Prostate gland (tissue), 2 donors: ENCODE measurements around the gene PBX3. TPM values are rescaled to one million over a fixed set of nuclear protein-coding genes. Genes with fewer than 3 reads are reported as not detected.

ENCODE experiments used
- DNase-seq: peaks from one replicate; pipeline ENCODE4 v3.0.0-alpha.2; 2019; ENCODE audit warnings: low spot score
- H3K27ac ChIP-seq, 2 donors: fragments of 200-600 bp; sonication (generic); 2 replicates each; pipeline ENCODE4 v1.5.1; 2017 to 2019
- H3K27me3 ChIP-seq: fragments of 200-600 bp; sonication (generic); replicated peaks from 2 replicates; pipeline ENCODE4 v1.5.1; 2019; ENCODE audit not compliant: insufficient read depth
- H3K36me3 ChIP-seq, 2 donors: fragments of 200-600 bp; sonication (generic); 1 replicate in 1 of 2; 2 replicates in 1 of 2; pipeline versions ENCODE4 v1.5.1 to v1.8.1; 2017 to 2019
- H3K4me1 ChIP-seq: fragments of 200-600 bp; sonication (generic); replicated peaks from 2 replicates; pipeline ENCODE4 v1.5.1; 2019
- H3K4me3 ChIP-seq, 2 donors: fragments of 200-600 bp; sonication (generic); 2 replicates each; pipeline ENCODE4 v1.5.1; 2017 to 2019
- H3K9me3 ChIP-seq: fragments of 200-600 bp; sonication (generic); 2 replicates; pipeline ENCODE4 v1.5.1; 2017
- POLR2A ChIP-seq: fragments of 450-650 bp; IDR thresholded peaks from one replicate; pipeline ENCODE4 v1.6.1; 2016; ENCODE audit warnings: antibody characterized with exemption, mild to moderate bottlenecking
- POLR2AphosphoS5 ChIP-seq: sonication (generic); formaldehyde crosslinking; IDR thresholded peaks from one replicate; pipeline ENCODE4 v1.6.1; 2017; ENCODE audit warnings: antibody characterized with exemption
- WGBS: methylation state at CpG from one replicate; pipeline ENCODE4 v1.1.5; 2018; 5-methylcytosine and 5-hydroxymethylcytosine counted together
- intact Hi-C: fragments of 100-400 bp; cut with DNase I; formaldehyde crosslinking; loops from one replicate; pipeline ENCODE4 v1.14.2; 2022
- total RNA-seq, 2 donors: library from RNA; depleted of rRNA; stranded (reverse); fragments of >200 nt; gene quantifications; one replicate each; pipeline ENCODE4 v1.1.0, GENCODE V29; 2016
- TF ChIP-seq, protein P1 (sequence below), 4 experiments: fragments of 200-600 bp in 2 of 4; fragments of 450-650 bp in 2 of 4; sonication (generic) in 2 of 4; IDR thresholded peaks; 1 replicate in 3 of 4; 2 replicates in 1 of 4; pipeline ENCODE4 v1.5.1; 2016 to 2019; ENCODE audit warnings: antibody characterized with exemption in 4 of 4, mild to moderate bottlenecking in 2 of 4, moderate library complexity in 2 of 4

The PBX3 gene
- total RNA-seq, 2 donors from 2014 or later, result 48.5 to 77.6 TPM

DNA sequence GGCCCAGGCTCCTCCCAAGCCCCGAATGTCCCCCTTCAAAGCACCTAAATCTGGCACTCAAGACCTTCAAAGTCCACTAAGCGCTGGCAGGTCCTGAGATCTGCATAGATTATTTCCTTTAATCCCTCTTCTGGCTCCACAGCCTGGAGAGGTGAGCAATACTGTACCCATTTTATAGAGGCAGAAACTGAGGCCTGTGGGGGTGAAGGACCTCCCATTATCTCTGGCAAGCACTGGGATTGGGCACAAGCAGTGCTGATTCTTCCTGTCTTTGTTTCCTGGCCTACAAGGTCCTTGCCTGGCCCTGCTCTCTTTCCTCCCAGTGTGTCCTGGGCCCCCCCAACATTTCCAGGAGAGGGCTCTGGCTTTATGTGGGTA lies 252.3 kb downstream of the PBX3 start:
- DNase-seq, result no peak
- Histone ChIP-seq H3K4me1 (no peaks in the 10 kb centered on the region), H3K27me3 (no peaks in the 10 kb centered on the region), H3K36me3 (no peaks in the 10 kb centered on the region), H3K27ac (no peak overlapping the region), H3K4me3 (no peak overlapping the region), H3K9me3 (no peaks in the 10 kb centered on the region)
- TF ChIP-seq, protein P1, sequence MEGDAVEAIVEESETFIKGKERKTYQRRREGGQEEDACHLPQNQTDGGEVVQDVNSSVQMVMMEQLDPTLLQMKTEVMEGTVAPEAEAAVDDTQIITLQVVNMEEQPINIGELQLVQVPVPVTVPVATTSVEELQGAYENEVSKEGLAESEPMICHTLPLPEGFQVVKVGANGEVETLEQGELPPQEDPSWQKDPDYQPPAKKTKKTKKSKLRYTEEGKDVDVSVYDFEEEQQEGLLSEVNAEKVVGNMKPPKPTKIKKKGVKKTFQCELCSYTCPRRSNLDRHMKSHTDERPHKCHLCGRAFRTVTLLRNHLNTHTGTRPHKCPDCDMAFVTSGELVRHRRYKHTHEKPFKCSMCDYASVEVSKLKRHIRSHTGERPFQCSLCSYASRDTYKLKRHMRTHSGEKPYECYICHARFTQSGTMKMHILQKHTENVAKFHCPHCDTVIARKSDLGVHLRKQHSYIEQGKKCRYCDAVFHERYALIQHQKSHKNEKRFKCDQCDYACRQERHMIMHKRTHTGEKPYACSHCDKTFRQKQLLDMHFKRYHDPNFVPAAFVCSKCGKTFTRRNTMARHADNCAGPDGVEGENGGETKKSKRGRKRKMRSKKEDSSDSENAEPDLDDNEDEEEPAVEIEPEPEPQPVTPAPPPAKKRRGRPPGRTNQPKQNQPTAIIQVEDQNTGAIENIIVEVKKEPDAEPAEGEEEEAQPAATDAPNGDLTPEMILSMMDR (IDR thresholded peaks at IDR 0.05), result no peak
- TF ChIP-seq POLR2AphosphoS5, result no peak
- TF ChIP-seq POLR2A, result no peak
- WGBS, result 71% methylated on average over 2 of the region's 2 CpGs
- intact Hi-C loops, result no loop called here

DNA sequence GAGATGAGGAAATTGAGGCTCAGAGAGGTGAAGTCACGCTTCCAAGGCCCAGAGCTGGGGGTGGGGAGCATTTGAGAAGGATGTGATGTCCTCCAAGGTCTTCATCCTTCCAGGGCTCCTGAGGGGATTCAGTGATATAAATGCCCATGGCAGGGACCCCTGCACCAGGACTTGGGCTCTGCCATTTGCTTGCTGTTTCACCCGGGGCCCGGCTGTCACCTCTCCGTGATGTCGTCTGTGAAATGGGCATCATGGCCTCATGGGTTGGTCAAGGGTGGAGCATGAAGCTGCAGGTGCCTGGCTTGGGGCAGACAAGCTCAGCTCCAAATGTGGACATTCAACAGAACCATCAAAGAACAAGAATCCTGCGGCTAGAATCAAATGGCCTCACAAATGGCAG lies 253.1 kb downstream of the PBX3 start:
- TF ChIP-seq POLR2A (no peak), POLR2AphosphoS5 (no peak)
- TF ChIP-seq, protein P1 (IDR thresholded peaks at IDR 0.05), result no peak
- intact Hi-C loops, result no loop called here
- Histone ChIP-seq H3K4me1 (no peaks in the 10 kb centered on the region), H3K9me3 (no peaks in the 10 kb centered on the region), H3K4me3 (no peak overlapping the region), H3K27me3 (no peaks in the 10 kb centered on the region), H3K27ac (no peak overlapping the region), H3K36me3 (no peaks in the 10 kb centered on the region)
- no peak for DNase-seq
- WGBS, result 95% methylated on average over 6 of the region's 6 CpGs

GRCh38 chr9:126000731-126001580 lies 253.8 kb downstream of the PBX3 start:
- Histone ChIP-seq H3K9me3 (no peaks in the 10 kb centered on the region), H3K27ac (no peak overlapping the region), H3K4me3 (no peak overlapping the region), H3K27me3 (no peaks in the 10 kb centered on the region), H3K4me1 (no peaks in the 10 kb centered on the region), H3K36me3 (no peaks in the 10 kb centered on the region)
- 78% methylated on average over 20 of the region's 23 CpGs for WGBS
- TF ChIP-seq POLR2AphosphoS5 (no peak), POLR2A (no peak)
- TF ChIP-seq, protein P1 (IDR thresholded peaks at IDR 0.05), result no peak
- DNase-seq, result no peak
- intact Hi-C loops, result no loop called here

DNA sequence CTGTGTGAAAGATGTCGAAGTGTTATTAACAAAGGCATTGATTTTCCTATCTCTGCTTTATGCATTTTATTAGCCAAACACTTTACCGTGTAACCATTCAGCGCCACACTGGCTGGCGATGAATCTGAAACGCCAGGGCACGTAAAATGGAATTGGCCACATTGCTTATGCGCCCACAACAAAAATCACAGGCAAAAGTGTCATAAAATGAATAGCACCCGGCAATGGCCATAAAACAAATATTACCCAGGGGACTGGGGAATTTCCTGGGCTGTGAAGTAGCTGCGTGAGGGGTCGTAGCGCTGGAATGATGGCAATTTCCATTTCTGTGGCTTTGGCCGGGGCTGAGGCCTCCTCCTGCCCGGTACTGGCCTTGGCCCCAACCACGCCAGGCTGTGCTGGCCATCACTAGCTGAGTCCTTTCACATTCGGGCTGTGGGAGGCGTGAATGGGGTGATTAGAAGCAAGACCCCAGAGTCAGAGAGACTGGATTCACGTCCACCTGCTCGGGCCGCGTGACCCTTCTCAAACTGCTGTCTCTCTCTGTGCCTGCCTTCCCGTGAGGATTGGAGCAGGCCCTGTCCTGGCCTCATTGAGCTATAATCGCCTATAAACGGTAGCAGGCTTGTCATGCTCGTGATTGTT lies 254.5 kb downstream of the PBX3 start:
- H3K27ac ChIP-seq, result no peak overlapping the region
- no peaks in the 10 kb centered on the region for H3K27me3 ChIP-seq
- H3K4me3 ChIP-seq, result no peak overlapping the region
- DNase-seq, result no peak
- intact Hi-C loops, result no loop called here
- no peaks in the 10 kb centered on the region for H3K4me1 ChIP-seq
- 78% methylated on average over 20 of the region's 24 CpGs for WGBS
- no peaks in the 10 kb centered on the region for H3K9me3 ChIP-seq
- TF ChIP-seq, protein P1 (IDR thresholded peaks at IDR 0.05), result no peak
- no peak for TF ChIP-seq POLR2AphosphoS5
- no peak for TF ChIP-seq POLR2A
- H3K36me3 ChIP-seq, result no peaks in the 10 kb centered on the region
